Measurements from ENCODE around the gene PIP5K1B. TPM values are rescaled to one million over a fixed set of nuclear protein-coding genes. Genes with fewer than 3 reads are reported as not detected.
A peak's percentile ranks its signal among the peaks of the same experiment; 100 is the strongest.

Gene PIP5K1B
- total RNA-seq, 1 experiment from 2014 or later = 1.8 TPM

DNA sequence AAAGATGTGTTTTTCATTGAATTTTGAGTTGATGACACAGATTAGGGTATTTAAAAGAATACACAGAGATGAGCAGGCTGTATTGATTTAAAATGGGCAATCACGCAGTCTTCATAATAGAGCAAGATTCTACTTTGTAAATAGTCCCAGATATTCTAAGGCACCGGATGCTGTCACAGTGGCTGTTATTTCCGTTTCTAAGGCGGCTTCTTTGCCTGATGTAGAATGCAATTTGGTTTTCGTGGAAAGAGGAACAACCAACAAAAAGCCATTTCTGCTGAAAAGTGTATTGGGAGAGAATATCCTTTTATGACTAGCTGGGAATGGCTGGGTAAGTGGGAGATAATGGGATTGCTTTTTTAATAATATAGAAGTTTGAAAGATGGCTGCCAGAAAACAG is 291.4 kb downstream of the PIP5K1B start:
- no peak for DNase-seq
- Histone ChIP-seq H3K36me3 (replicated peaks; ENCODE audit: control insufficient read depth, insufficient read depth, low read length) (no peaks in the 10 kb centered on the region), H3K4me3 (ENCODE audit: insufficient read depth, low read depth, low read length) (no peak overlapping the region), H3K27me3 (ENCODE audit: control insufficient read depth, insufficient read depth, low read length) (no peaks in the 10 kb centered on the region)

DNA sequence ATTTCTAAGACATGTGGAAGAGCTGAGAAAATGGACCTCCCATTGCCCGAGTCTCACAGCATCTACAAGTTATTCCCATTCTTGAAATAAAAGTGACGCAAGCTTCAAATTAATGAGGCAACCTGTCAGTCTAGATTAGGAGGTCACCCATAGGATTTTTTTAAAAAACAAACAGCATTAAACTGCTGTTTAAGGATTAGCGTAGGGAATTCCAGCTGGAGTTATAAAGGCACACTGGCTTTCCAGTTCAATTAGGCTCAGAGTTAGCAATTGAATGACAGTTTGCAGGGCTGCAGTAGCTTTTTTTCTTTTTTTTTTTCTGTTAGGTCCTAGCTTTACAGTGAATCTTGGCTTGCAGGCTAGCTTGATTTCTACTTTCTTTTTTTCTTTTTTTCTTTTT is 292.6 kb downstream of the PIP5K1B start:
- Histone ChIP-seq H3K27me3 (ENCODE audit: control insufficient read depth, insufficient read depth, low read length) (no peaks in the 10 kb centered on the region), H3K4me3 (ENCODE audit: insufficient read depth, low read depth, low read length) (no peak overlapping the region), H3K36me3 (replicated peaks; ENCODE audit: control insufficient read depth, insufficient read depth, low read length) (no peaks in the 10 kb centered on the region)
- DNase-seq = no peak

DNA sequence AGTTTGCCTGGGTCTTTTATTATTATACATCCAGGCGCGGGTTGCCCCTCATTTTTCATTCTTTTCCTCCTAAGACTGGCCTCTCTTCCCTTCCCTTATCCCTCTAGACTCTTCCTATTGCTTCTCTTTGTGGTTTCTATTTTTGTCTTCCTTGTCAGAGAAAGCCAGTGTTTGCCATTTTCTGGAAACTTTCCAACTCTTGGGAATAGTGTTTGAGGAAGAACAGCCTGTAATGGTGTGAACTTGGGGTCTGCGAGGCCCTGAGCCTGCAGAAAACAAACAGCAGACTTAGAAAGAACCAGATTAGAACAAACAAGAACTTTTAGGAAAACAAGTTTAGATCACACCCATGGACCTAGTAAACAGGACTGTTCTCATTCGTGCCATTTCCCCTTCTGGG is 293.3 kb downstream of the PIP5K1B start:
- no peak overlapping the region for H3K4me3 ChIP-seq (ENCODE audit: insufficient read depth, low read depth, low read length)
- no peak for DNase-seq
- H3K27me3 ChIP-seq (ENCODE audit: control insufficient read depth, insufficient read depth, low read length) = no peaks in the 10 kb centered on the region
- no peaks in the 10 kb centered on the region for H3K36me3 ChIP-seq (replicated peaks; ENCODE audit: control insufficient read depth, insufficient read depth, low read length)

DNA sequence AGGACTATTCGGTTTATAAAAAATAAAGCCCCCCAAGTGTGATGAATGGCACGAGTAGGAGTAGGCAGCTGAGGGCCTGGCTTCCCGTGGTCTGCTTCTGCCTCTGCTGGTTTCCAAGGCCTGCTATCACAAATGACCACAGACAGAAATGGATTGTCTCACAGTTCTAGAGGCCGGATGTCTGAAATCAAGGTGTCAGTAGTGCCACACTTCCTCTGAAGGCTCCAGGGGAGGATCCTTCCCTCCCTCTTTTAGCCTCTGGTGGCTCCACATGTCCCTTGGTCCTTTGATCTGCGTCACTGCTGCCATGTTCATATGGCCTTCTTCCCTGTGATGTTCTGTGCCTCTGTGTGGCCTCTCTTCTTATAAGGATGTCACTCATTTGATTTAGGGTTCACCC is 293.8 kb downstream of the PIP5K1B start:
- no peak for DNase-seq
- Histone ChIP-seq H3K27me3 (ENCODE audit: control insufficient read depth, insufficient read depth, low read length) (no peaks in the 10 kb centered on the region), H3K36me3 (replicated peaks; ENCODE audit: control insufficient read depth, insufficient read depth, low read length) (no peaks in the 10 kb centered on the region), H3K4me3 (ENCODE audit: insufficient read depth, low read depth, low read length) (no peak overlapping the region)

DNA sequence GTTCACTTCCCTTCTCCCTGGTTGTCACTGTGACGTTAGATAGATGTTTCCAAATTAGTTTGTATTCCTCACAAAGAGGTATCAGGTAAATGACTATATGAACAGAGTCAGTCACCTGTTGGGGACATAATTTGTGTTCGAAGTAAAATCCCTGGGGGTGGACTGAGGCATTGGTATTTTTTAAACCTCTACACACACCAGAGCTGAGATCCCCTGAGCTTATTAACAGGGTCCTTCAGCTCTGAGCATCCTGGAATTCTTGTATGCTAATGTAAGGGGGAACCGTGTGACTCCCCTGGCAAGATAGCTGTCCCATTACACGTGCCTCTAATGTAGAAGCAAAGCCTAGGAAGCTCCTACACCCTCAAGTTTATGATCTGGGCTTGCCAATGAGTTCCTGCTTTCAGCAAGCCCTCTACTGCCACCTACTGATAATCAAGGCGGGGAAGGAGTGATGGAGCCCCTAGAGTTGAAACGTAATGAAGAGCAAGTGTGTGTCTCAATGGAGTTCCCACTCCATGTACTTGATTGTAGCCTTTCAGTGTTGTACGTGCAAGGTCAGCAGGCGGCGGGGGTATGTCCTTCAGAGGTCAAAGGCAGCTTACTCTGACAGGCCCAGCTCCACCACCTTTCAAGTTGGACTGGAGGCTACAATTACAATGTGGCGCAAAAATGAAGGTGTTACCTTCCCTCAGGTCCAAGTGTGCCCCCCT is 294.5 kb downstream of the PIP5K1B start:
- peak; percentile 76 for DNase-seq
- Histone ChIP-seq H3K4me3 (ENCODE audit: insufficient read depth, low read depth, low read length) (no peak overlapping the region), H3K27me3 (ENCODE audit: control insufficient read depth, insufficient read depth, low read length) (no peaks in the 10 kb centered on the region), H3K36me3 (replicated peaks; ENCODE audit: control insufficient read depth, insufficient read depth, low read length) (no peaks in the 10 kb centered on the region)

DNA sequence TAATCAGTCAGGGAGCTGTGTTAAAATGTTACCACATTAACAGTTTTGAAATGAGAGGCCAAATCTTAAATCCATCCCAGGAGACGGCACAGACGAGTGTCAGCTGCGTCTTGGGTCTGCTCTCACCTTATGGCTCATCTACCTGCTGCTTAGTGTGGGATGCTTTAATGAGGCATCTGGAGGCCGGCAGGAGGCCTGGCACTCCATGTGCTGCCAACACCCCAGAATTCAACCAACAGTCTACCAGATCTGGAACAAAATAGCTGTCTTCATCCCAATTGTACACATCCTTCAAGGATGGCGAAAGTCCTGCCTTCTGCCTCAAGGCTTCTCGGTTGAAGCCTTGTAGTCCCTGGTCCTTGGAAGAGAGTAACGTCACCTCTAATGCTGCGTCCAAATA is 296.9 kb downstream of the PIP5K1B start:
- no peaks in the 10 kb centered on the region for H3K27me3 ChIP-seq (ENCODE audit: control insufficient read depth, insufficient read depth, low read length)
- no peak overlapping the region for H3K4me3 ChIP-seq (ENCODE audit: insufficient read depth, low read depth, low read length)
- H3K36me3 ChIP-seq (replicated peaks; ENCODE audit: control insufficient read depth, insufficient read depth, low read length) = no peaks in the 10 kb centered on the region
- no peak for DNase-seq

DNA sequence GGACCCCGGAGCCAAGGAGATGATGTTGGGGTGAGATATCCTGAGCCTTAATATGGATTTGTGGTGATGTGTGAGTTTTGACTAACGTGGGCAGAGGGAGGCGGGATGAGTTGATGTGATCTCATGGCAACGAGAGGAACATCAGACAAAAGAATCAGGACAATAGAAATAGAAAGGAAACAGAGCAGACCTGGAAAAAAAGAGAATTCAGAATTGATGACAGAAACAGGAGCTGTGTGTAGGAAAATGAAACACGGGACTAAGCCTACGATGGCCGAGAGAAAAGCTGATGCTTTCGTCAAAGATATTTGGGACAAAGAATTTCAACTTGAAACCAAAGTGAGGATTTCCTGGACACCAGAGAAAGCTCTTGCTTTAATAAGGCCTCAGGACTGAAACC is 298.0 kb downstream of the PIP5K1B start:
- H3K4me3 ChIP-seq (ENCODE audit: insufficient read depth, low read depth, low read length) = no peak overlapping the region
- no peak for DNase-seq
- H3K36me3 ChIP-seq (replicated peaks; ENCODE audit: control insufficient read depth, insufficient read depth, low read length) = no peaks in the 10 kb centered on the region
- H3K27me3 ChIP-seq (ENCODE audit: control insufficient read depth, insufficient read depth, low read length) = no peaks in the 10 kb centered on the region

DNA sequence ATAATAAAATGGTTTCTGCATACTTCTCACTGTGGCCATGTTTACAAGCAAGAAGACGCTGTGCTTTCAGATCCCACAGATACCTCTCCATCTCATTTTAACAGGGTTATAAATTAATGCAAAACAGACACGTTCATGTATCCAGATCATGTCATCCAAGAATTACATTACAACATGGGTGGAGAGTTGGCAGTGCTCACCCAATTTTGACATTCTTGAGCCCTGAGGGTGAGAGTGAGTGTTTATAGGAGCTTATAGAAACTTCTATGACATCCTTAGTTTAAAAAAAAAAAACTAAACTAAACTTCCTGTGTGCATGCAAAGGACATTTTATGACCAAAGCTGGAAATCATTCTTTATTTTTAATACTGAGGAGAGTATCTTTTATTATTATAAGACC is 299.8 kb downstream of the PIP5K1B start:
- no peaks in the 10 kb centered on the region for H3K27me3 ChIP-seq (ENCODE audit: control insufficient read depth, insufficient read depth, low read length)
- H3K36me3 ChIP-seq (replicated peaks; ENCODE audit: control insufficient read depth, insufficient read depth, low read length) = no peaks in the 10 kb centered on the region
- no peak for DNase-seq
- H3K4me3 ChIP-seq (ENCODE audit: insufficient read depth, low read depth, low read length) = no peak overlapping the region

DNA sequence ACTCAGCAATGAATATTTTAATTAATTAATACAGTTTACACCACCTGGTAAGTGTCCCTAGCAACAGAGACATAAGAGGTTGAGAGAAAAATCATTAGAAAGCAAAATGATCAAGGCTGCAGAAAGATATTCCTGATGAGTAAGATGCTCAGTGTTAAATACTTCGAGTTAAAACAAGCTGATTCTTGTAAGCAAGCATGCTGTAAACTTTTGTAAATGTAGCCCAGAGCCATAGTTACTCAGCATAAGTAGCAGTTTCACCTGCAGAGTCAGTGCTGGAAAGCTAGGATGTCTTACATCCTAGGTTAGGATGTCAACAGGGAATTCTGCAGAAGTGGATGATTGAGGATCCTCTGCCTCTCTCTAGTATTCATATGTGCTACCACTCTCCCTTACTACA is 304.7 kb downstream of the PIP5K1B start:
- H3K27me3 ChIP-seq (ENCODE audit: control insufficient read depth, insufficient read depth, low read length) = no peaks in the 10 kb centered on the region
- no peak for DNase-seq
- no peaks in the 10 kb centered on the region for H3K36me3 ChIP-seq (replicated peaks; ENCODE audit: control insufficient read depth, insufficient read depth, low read length)
- no peak overlapping the region for H3K4me3 ChIP-seq (ENCODE audit: insufficient read depth, low read depth, low read length)

DNA sequence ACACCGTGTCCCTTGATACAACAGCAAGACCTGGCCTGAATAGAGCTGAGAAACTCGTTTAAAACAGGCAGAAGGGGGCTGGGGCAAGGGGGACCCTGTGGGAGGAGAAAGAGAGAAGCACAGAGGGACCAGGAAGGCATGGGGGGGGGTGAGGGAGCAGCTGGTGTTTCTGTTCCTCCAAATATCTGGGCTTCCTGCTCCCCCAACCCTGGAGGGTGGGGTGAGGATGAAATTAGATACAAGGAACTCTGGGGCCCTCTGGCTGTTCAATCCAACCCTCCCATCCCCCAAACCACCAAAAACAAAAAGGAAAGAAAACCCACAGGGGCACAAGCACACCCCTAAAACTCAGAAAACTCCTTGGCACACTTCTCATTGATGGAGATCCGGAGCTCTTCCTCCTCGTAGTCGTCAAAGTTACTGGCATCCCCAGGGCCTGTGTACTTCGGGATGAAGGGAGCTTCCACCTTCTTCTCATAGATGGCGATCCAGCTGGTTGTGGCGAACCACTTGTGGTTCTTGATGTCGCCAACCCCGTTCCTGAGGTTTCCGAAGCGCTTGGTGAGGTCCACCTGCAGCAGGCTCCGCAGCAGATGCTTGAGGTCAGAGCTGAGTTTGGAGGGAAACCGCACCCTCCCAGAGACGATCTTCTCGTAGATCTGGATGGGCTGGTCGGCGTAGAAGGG is 307.8 kb downstream of the PIP5K1B start:
- Histone ChIP-seq H3K27me3 (ENCODE audit: control insufficient read depth, insufficient read depth, low read length) (no peaks in the 10 kb centered on the region), H3K36me3 (replicated peaks; ENCODE audit: control insufficient read depth, insufficient read depth, low read length) (no peaks in the 10 kb centered on the region), H3K4me3 (ENCODE audit: insufficient read depth, low read depth, low read length) (no peak overlapping the region)
- DNase-seq = no peak

DNA sequence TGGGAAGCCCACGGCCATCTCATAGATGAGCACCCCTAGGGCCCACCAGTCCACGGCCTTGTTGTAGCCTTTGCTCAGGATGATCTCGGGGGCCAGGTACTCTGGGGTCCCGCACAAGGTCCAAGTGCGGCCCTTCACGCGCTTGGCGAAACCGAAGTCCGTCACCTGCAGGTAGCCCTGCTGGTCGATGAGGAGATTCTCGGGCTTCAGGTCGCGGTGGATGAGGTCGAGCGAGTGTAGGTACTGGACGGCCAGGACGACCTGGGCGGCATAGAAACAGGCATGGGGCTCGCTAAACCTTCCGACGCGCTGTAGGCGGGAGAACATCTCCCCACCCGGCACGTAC is 308.3 kb downstream of the PIP5K1B start:
- Histone ChIP-seq H3K36me3 (replicated peaks; ENCODE audit: control insufficient read depth, insufficient read depth, low read length) (no peaks in the 10 kb centered on the region), H3K4me3 (ENCODE audit: insufficient read depth, low read depth, low read length) (no peak overlapping the region), H3K27me3 (ENCODE audit: control insufficient read depth, insufficient read depth, low read length) (no peaks in the 10 kb centered on the region)
- DNase-seq = no peak

DNA sequence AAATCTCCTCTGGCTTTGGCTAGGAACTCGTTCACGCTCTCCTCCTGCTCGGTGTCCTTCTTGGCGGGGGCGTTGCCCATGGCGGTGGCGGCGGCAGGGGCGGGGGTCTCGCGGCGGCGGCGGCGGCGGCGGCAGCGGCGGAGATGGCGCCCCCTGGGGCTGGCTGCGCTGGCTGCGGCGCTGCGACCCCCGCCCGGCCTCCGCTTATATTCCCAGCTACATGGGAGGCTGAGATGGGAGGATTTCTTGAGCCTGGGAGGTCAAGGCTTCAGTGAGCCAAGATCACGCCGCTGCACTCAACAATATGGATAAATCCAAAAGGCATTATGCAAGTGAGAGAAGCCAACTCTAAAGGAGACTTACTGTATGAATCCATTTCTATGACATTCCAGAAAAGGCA is 309.0 kb downstream of the PIP5K1B start, which contains the start of gene PRKACG:
Gene PRKACG (minus strand): TSS at position 101 of the 400 bp plus-strand sequence. CDS start 21 bp downstream, at position 80.
- no peaks in the 10 kb centered on the region for H3K36me3 ChIP-seq (replicated peaks; ENCODE audit: control insufficient read depth, insufficient read depth, low read length)
- no peak within 1 kb of the TSS for H3K4me3 ChIP-seq (ENCODE audit: insufficient read depth, low read depth, low read length)
- H3K27me3 ChIP-seq (ENCODE audit: control insufficient read depth, insufficient read depth, low read length) = no peaks in the 10 kb centered on the region
- no peak for DNase-seq

DNA sequence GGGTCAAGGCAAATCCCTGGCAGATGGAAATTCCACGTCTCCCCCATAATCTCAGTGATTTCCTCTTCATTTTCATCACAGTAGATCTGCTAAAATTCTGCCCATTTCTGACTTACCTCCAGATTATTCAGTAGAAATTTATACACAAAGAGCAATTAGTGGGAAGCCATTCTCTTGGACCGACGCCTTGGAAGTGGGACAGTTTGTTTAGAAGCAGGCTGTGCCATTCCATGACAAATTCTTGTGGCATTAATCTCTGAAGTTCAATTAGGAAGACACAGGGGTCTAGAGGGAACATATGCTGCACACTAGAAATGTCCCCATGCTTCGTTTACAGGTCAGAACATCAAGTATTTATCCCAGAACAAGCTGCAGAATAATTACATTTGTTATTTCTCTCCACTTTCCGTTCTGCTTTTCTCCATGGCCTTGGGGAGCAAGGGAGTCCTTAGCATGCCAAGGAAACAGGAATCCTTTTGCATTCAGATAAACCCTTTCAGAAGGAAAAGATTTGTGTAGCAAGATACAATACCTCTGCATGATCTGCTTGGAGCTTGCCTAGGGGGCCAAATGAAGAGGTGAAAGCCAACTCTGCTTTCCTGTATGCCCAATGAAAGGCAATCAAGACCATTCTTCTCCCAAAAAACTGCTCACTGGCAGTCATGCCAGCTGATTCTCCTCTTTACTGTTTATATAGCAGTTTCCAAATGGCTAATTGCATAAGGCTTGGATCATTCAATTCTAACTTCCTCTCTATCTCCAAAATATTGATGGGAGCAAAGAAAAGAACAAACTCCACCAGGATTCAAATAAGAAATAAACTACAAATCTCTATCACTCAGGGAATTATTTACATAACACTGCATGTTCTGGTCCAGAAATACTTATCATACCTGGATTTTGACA is 311.4 kb downstream of the PIP5K1B start:
- DNase-seq = no peak
- H3K27me3 ChIP-seq (ENCODE audit: control insufficient read depth, insufficient read depth, low read length) = no peaks in the 10 kb centered on the region
- H3K4me3 ChIP-seq (ENCODE audit: insufficient read depth, low read depth, low read length) = no peak overlapping the region
- no peaks in the 10 kb centered on the region for H3K36me3 ChIP-seq (replicated peaks; ENCODE audit: control insufficient read depth, insufficient read depth, low read length)

DNA sequence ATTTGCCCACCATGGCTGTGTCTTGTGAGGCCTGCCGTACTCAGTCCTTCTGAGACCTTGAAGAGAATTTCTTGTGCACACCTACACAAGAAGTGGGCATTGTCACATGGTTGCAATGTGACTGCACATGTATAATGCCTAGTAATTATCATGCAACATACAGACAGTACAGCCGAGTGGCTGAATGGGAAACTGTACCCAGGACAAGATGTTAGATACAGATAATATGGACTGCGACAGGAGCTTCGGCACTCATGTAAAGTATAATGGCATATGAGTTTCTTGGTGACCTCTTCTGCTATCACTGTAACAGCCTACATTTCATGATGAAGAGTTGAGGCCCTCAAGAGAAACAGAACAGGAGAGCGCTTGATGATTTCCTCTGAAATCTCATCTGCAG is 313.7 kb downstream of the PIP5K1B start:
- Histone ChIP-seq H3K36me3 (replicated peaks; ENCODE audit: control insufficient read depth, insufficient read depth, low read length) (no peaks in the 10 kb centered on the region), H3K4me3 (ENCODE audit: insufficient read depth, low read depth, low read length) (no peak overlapping the region), H3K27me3 (ENCODE audit: control insufficient read depth, insufficient read depth, low read length) (no peaks in the 10 kb centered on the region)
- no peak for DNase-seq

DNA sequence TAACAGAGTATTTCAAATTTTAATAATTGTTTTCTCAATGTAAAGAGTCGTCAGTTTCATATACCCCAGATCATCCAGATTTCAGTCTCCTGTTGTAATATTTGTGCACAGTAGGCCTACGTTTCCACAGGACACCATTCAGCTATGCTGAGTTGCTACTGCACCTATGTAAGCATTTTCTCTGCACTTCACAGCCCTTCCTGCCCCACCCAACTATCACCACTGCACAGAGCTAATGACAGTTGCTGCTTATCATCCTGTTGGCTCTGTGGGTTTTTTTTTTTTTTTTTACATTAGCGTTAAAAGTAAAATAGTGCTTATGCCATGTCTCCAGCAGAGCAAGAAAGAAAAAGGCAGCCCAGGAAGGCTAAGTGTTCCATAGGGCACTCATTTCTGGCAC is 314.8 kb downstream of the PIP5K1B start:
- H3K27me3 ChIP-seq (ENCODE audit: control insufficient read depth, insufficient read depth, low read length) = no peaks in the 10 kb centered on the region
- no peaks in the 10 kb centered on the region for H3K36me3 ChIP-seq (replicated peaks; ENCODE audit: control insufficient read depth, insufficient read depth, low read length)
- no peak overlapping the region for H3K4me3 ChIP-seq (ENCODE audit: insufficient read depth, low read depth, low read length)
- no peak for DNase-seq

Data from H7 (cell line).